Keratinocyte (primary cell): ENCODE results near the gene TENT4A.

Source experiments
- CTCF ChIP-seq, 3 experiments: IDR thresholded peaks in 1 of 3; conservative IDR thresholded peaks in 1 of 3; optimal IDR thresholded peaks in 1 of 3; 2 replicates in 2 of 3; 3 replicates in 1 of 3; pipeline versions ENCODE3 to v1.5.1; 2011; ENCODE audit warnings: low read length in 3 of 3, mild to moderate bottlenecking in 3 of 3, moderate library complexity in 2 of 3, control low read depth in 1 of 3, inconsistent platforms in 1 of 3; ENCODE audit not compliant: insufficient read depth in 2 of 3; ENCODE audit errors: extremely low read depth in 1 of 3
- EZH2 ChIP-seq: IDR thresholded peaks from one replicate; pipeline ENCODE4 v1.6.1; 2012; ENCODE audit warnings: inconsistent platforms, mild to moderate bottlenecking, low read length, moderate library complexity

- TF ChIP-seq CTCF (optimal IDR thresholded peaks at IDR 0.05 in 1 of 3, IDR thresholded peaks at IDR 0.05 in 1 of 3, conservative IDR thresholded peaks at IDR 0.05 in 1 of 3; ENCODE audit: extremely low read depth in 1 of 3, insufficient read depth in 2 of 3, low read length in 3 of 3) (no peak), EZH2 (no peak)
Observed at GRCh38 chr5:6683241-6683640, 30.0 kb upstream of the TENT4A start.
